WI38 (cell line): ENCODE results near the gene PDZRN4.

ENCODE experiments used
- H3K4me3 ChIP-seq: 2 replicates; pipeline ENCODE4 v1.5.1; 2011; ENCODE audit warnings: low read depth, mild to moderate bottlenecking, control low read depth, low read length
- CTCF ChIP-seq: IDR thresholded peaks from 2 replicates; pipeline ENCODE4 v1.5.1; 2012; ENCODE audit warnings: low read depth, mild to moderate bottlenecking, control low read depth, low read length

The PDZRN4 gene

DNA sequence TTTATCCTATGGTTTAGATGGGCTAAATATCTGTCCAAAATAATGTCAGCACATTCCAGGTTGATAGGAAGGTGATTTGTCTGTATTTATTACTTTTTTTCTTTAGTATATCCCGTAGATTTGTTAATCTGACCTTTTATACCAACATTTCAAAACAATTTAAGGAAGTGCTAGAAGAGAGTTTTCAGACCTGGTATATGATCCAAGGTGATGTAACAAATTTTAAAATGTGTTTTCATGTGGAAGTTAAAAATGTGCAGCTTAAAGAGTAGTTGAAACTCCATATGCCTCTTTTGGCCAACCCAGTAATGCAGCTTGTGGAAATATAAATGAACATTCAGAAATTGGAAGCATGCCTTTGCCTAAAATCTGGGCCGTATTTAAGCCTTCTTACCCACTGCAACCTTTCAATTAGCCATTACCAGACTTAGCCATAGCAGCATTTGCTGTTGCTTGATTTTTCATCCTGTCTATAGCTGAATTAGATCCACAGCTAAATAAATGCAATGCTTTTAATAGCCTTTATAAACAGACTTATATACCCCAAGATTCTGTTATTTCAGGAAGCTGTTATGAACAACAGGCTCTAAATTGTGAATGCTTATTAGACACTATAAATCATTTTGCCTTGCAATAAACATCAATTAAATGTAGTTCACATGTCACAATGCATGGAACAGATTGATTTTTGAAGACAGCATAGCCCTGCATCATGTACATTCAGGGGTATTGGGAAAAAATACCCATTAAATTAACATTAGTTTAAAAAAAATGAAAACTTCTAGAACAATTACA, 271.2 kb downstream of the PDZRN4 start:
- TF ChIP-seq CTCF = no peak
- no peak overlapping the region for H3K4me3 ChIP-seq

GRCh38 chr12:41459906-41460214, 271.7 kb downstream of the PDZRN4 start:
- H3K4me3 ChIP-seq = no peak overlapping the region
- TF ChIP-seq CTCF = no peak

DNA sequence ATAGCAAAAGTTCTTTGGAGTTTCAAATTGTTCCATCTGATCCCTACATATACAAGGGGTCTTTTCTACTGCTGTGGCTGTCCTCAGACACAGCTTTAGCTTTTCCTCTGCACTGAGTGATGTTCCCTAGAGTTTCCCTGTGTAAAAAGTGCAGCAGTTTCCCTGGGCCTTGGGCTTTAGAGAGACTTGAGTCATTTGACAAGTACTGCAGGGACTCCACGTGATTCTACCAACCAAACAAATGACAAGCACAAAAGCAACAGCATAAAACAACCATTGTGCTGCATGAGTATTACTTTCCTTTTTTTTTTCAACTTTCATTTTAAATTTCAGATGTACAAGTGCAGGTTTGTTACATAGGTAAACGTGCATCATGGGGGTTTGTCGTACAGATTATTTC, 272.8 kb downstream of the PDZRN4 start:
- no peak for TF ChIP-seq CTCF
- no peak overlapping the region for H3K4me3 ChIP-seq

DNA sequence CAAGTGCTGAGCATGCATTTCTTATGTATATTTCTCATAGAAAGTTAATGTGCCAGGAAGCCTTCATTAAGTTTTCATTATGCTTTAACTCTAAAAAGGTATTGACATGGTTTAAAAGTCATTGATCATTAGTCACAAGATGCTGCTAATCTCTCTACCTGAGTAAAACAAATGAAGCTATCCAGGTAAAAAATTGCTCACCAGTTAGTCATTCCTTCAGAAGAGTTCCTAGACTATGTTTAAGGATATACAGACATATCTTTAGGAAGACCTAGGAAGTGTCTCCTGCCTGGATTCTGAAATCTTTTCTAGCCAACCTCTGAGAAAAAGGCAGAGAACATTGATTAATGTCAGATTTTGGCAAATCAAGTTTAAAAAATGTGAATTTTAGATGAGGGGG, 274.2 kb downstream of the PDZRN4 start:
- TF ChIP-seq CTCF = no peak
- no peak overlapping the region for H3K4me3 ChIP-seq

DNA sequence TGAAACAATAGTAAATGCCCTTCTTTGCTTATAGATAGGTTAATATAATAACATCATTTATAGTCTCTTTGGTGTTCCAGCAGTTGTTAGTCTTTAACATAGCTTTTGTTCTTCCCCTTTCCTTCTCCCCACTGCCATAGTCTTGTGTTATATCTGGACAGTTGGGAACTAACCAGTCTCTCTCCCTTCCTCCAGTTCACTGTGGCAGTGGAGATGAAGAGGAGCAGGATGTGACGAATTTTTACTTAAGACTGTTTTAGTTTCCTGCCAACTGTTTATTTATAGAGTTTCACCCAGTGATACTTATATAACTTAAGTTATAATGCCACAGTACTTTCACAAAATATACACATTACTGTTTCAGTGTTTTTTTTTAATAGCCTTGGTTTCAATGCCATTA, 277.4 kb downstream of the PDZRN4 start:
- TF ChIP-seq CTCF = no peak
- no peak overlapping the region for H3K4me3 ChIP-seq

GRCh38 chr12:41466300-41466699, 278.2 kb downstream of the PDZRN4 start:
- H3K4me3 ChIP-seq = no peak overlapping the region
- TF ChIP-seq CTCF = no peak

DNA sequence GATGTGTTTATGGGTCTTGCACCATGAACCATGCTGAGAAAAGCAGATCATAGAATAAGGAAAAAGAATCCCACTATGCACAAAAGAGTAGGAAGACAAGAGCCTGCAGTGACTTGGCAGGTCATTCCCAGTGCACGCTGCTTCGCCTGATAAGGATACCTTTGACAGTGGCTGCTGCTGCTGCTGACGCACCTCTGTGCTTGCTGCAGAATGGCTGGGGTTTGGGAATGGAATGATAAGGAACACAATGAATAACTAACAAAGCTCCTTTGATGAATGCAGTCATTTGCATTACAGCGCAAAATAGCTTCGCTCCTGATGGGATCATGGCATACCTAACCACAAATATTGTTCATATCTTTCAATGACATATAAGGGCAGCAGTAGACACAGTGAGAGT, 278.7 kb downstream of the PDZRN4 start:
- no peak for TF ChIP-seq CTCF
- no peak overlapping the region for H3K4me3 ChIP-seq
